DND-41 (cell line): ENCODE data around the gene MTERF4.

Experiments
- EZH2 ChIP-seq: IDR thresholded peaks from 3 replicates; pipeline ENCODE4 v1.6.1; 2012; ENCODE audit warnings: borderline replicate concordance, low read depth, mild to moderate bottlenecking, moderate library complexity, low read length, inconsistent platforms; ENCODE audit not compliant: severe bottlenecking
- TF ChIP-seq, protein P1 (sequence below): IDR thresholded peaks from 2 replicates; pipeline ENCODE4 v1.5.1; 2012; ENCODE audit warnings: borderline replicate concordance, low read length, moderate library complexity, mild to moderate bottlenecking; ENCODE audit not compliant: poor library complexity, severe bottlenecking; ENCODE audit errors: extremely low read depth

DNA sequence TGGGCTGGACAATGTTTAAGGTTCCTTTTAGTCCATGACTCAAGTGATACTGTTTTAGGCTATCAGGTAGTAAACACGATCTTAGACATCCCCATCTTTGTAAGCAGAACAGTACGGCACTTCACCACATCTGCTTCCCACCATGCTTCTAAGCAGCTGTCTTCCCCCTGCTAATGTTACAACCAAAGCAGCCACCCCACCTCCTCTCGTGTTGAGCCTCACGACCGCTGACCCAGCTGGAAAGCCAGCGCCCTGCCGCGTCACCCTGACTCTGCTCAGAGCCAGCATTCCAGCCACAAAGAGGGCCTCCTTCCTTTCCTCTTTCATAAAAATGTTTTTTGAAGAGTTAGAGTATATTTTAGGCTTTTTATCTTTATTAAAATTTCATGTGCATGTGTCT is 9.4 kb downstream of the MTERF4 start:
- TF ChIP-seq, protein P1, sequence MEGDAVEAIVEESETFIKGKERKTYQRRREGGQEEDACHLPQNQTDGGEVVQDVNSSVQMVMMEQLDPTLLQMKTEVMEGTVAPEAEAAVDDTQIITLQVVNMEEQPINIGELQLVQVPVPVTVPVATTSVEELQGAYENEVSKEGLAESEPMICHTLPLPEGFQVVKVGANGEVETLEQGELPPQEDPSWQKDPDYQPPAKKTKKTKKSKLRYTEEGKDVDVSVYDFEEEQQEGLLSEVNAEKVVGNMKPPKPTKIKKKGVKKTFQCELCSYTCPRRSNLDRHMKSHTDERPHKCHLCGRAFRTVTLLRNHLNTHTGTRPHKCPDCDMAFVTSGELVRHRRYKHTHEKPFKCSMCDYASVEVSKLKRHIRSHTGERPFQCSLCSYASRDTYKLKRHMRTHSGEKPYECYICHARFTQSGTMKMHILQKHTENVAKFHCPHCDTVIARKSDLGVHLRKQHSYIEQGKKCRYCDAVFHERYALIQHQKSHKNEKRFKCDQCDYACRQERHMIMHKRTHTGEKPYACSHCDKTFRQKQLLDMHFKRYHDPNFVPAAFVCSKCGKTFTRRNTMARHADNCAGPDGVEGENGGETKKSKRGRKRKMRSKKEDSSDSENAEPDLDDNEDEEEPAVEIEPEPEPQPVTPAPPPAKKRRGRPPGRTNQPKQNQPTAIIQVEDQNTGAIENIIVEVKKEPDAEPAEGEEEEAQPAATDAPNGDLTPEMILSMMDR = no peak
- TF ChIP-seq EZH2 = no peak
